HEK293 (cell line): ENCODE data around the gene PLCL2.

ENCODE experiments used
- CTCF ChIP-seq: fragments of 450-650 bp; formaldehyde crosslinking; IDR thresholded peaks from 2 replicates; pipeline ENCODE4 v1.5.1; 2016; ENCODE audit warnings: missing biosample characterization, missing genetic modification characterization
- ZSCAN16 ChIP-seq: fragments of 450-650 bp; formaldehyde crosslinking; IDR thresholded peaks from 2 replicates; pipeline ENCODE4 v1.5.1; 2016; ENCODE audit warnings: missing biosample characterization, missing genetic modification characterization

DNA sequence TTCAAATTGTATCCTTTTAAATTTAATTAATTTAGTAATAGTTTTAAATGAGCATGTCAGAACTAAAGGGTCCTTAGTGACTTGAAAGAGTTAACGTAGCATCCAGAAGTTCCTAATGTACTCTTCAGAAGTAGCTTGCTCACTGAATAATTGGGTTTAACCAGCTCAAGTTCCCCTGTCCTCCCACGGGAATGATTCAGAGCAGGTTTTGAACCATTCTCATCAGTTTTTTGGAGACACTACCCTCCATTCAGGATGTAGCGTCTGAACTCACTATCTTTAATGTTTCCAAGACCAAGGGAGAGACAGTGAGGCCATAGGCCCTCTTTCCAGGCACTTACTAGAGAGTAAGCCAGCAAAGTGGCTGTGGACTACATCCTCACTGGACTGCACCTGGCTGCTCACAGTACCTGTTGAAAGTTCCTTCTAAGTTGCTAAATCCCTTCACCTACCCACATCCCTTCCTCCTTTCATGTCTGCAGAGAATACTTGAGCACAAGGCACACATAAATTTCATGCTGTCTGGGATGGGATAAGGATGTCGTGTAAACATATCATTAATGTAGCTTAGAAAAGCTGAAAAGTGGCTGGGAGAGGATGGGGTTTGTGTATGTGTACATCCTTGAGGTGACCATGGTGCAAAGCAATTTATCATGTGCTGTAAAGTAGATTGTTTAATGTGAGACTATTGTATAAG is 146.3 kb downstream of the PLCL2 start:
- no peak for TF ChIP-seq ZSCAN16 (tag by site-specific recombination)
- no peak for TF ChIP-seq CTCF
